OCI-LY7 (cell line): ENCODE measurements around the gene BDKRB2. TPM values are rescaled to one million over a fixed set of nuclear protein-coding genes. Genes with fewer than 3 reads are reported as not detected.

ENCODE experiments used
- BruUV-seq: library from RNA; stranded (reverse); fragments of 400-500 nt; replicated peaks from 2 replicates; lab custom pipeline; 2021; lab: Mats Ljungman, UMichigan
- CTCF ChIA-PET: fragments of 300-600 bp; sonication (Branson Sonifier 250); formaldehyde crosslinking; loops from one replicate; lab custom pipeline; 2022; ENCODE audit warnings: antibody characterized with exemption; ENCODE audit not compliant: unreplicated experiment; lab: Charles Lee
- POLR2A ChIA-PET: fragments of 300-600 bp; sonication (Branson Sonifier 250); formaldehyde crosslinking; loops from one replicate; lab custom pipeline; 2022; ENCODE audit warnings: antibody characterized with exemption; lab: Charles Lee
- DNase-seq: peaks from one replicate; pipeline ENCODE4 v3.0.0-alpha.2; 2015; ENCODE audit warnings: low spot score
- H2AFZ ChIP-seq: fragments of 200-600 bp; sonication (generic), shearing (Covaris generic); 2 replicates; pipeline ENCODE4 v1.6.1; 2014; ENCODE audit warnings: mild to moderate bottlenecking, antibody characterized with exemption, low read length, moderate library complexity
- H3K27ac ChIP-seq: fragments of 200-600 bp; sonication (generic); 2 replicates; pipeline ENCODE4 v1.5.1; 2014; ENCODE audit warnings: mixed run types, low read depth, mild to moderate bottlenecking, moderate library complexity, low read length, inconsistent platforms; ENCODE audit not compliant: poor library complexity, severe bottlenecking
- H3K36me3 ChIP-seq: fragments of 200-600 bp; sonication (generic); 2 replicates; pipeline ENCODE4 v1.6.1; 2014; ENCODE audit warnings: mild to moderate bottlenecking, antibody characterized with exemption, low read length, moderate library complexity, mixed read lengths; ENCODE audit not compliant: insufficient read depth
- H3K4me1 ChIP-seq: fragments of 200-600 bp; sonication (generic); 2 replicates; pipeline ENCODE4 v1.5.1; 2014; ENCODE audit warnings: mild to moderate bottlenecking, low read length; ENCODE audit not compliant: insufficient read depth, poor library complexity, severe bottlenecking
- H3K4me2 ChIP-seq: fragments of 200-600 bp; sonication (generic); 2 replicates; pipeline ENCODE4 v1.6.1; 2014; ENCODE audit warnings: mild to moderate bottlenecking, low read length
- H3K4me3 ChIP-seq: fragments of 200-600 bp; sonication (generic); 2 replicates; pipeline ENCODE4 v1.5.1; 2014; ENCODE audit warnings: mild to moderate bottlenecking, low read depth, low read length; ENCODE audit not compliant: poor library complexity, severe bottlenecking
- H3K79me2 ChIP-seq: fragments of 200-600 bp; sonication (generic); 2 replicates; pipeline ENCODE4 v1.6.1; 2016; ENCODE audit warnings: low read depth, mild to moderate bottlenecking, low read length, moderate library complexity, mixed read lengths; ENCODE audit not compliant: insufficient read depth
- H3K9me2 ChIP-seq: fragments of 200-600 bp; sonication (generic); 2 replicates; pipeline ENCODE4 v1.6.1; 2016; ENCODE audit warnings: mild to moderate bottlenecking, low read length, mixed read lengths; ENCODE audit not compliant: insufficient read depth
- H3K9me3 ChIP-seq: fragments of 200-600 bp; sonication (generic); 2 replicates; pipeline ENCODE4 v1.6.1; 2014; ENCODE audit warnings: mild to moderate bottlenecking, mixed run types, low read length, mixed read lengths
- H4K20me1 ChIP-seq: fragments of 200-600 bp; sonication (generic); 2 replicates; pipeline ENCODE4 v1.6.1; 2014; ENCODE audit warnings: mild to moderate bottlenecking, antibody characterized with exemption, low read length, moderate library complexity, mixed read lengths; ENCODE audit not compliant: insufficient read depth
- EZH2phosphoT487 ChIP-seq: fragments of 200-600 bp; sonication (generic); IDR thresholded peaks from 2 replicates; pipeline ENCODE4 v1.6.1; 2018; ENCODE audit warnings: low read depth, borderline replicate concordance, mild to moderate bottlenecking, mixed run types, antibody characterized with exemption, low read length, moderate library complexity, mixed read lengths
- intact Hi-C: fragments of 100-400 bp; cut with micrococcal nuclease; formaldehyde crosslinking; loops from one replicate; pipeline ENCODE4 v1.10.0; 2022; ENCODE audit not compliant: unreplicated experiment
- total RNA-seq, 2 experiments: library from RNA; depleted of rRNA in 1 of 2; stranded (reverse); fragments of >200 nt in 1 of 2; shearing (Covaris generic) in 1 of 2; gene quantifications; 2 replicates each; pipeline ENCODE4 v1.2.3, GENCODE V29; 2014 to 2022
- TF ChIP-seq, protein P1 (sequence below): fragments of 200-600 bp; sonication (generic); conservative IDR thresholded peaks from 2 replicates; pipeline ENCODE4 v1.5.1; 2014; ENCODE audit warnings: mild to moderate bottlenecking, antibody characterized with exemption, low read length, moderate library complexity, mixed read lengths

BDKRB2 gene
- total RNA-seq, 2 experiments from 2014 or later, result 0.17 TPM; not detected in 1

DNA sequence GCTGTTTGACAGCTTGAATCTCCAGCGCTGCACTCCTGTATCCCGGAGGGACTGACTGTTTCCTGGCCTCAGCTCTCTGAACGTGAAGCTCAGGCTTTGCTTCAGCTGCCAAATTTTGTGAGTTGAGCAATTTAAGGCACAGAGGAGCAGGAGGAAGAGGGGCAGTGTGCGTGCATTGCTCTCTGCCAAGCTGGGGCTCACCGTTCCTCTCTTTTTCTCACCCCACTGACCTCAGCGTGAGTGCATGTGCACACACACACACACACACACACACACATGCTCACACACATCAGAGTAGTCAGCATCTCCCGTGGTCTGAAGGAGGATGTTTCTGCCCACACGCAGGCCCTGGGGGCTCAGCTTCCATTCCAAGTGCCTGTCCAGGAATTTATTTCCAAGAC is 27.8 kb upstream of the BDKRB2 start:
- intact Hi-C loops, result no loop called here
- no peak overlapping the region for H3K4me2 ChIP-seq
- no peak for DNase-seq
- no peaks in the 10 kb centered on the region for H3K9me3 ChIP-seq
- POLR2A ChIA-PET, result no interaction called here
- H2AFZ ChIP-seq, result no peak overlapping the region
- H3K4me3 ChIP-seq, result no peak overlapping the region
- no TSS peak for BruUV-seq
- H3K79me2 ChIP-seq, result no peaks in the 10 kb centered on the region
- TF ChIP-seq, protein P1, sequence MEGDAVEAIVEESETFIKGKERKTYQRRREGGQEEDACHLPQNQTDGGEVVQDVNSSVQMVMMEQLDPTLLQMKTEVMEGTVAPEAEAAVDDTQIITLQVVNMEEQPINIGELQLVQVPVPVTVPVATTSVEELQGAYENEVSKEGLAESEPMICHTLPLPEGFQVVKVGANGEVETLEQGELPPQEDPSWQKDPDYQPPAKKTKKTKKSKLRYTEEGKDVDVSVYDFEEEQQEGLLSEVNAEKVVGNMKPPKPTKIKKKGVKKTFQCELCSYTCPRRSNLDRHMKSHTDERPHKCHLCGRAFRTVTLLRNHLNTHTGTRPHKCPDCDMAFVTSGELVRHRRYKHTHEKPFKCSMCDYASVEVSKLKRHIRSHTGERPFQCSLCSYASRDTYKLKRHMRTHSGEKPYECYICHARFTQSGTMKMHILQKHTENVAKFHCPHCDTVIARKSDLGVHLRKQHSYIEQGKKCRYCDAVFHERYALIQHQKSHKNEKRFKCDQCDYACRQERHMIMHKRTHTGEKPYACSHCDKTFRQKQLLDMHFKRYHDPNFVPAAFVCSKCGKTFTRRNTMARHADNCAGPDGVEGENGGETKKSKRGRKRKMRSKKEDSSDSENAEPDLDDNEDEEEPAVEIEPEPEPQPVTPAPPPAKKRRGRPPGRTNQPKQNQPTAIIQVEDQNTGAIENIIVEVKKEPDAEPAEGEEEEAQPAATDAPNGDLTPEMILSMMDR, result no peak
- no peak overlapping the region for H3K27ac ChIP-seq
- no peaks in the 10 kb centered on the region for H3K9me2 ChIP-seq
- CTCF ChIA-PET, result no interaction called here
- no peaks in the 10 kb centered on the region for H4K20me1 ChIP-seq
- no peaks in the 10 kb centered on the region for H3K36me3 ChIP-seq
- no peaks in the 10 kb centered on the region for H3K4me1 ChIP-seq

DNA sequence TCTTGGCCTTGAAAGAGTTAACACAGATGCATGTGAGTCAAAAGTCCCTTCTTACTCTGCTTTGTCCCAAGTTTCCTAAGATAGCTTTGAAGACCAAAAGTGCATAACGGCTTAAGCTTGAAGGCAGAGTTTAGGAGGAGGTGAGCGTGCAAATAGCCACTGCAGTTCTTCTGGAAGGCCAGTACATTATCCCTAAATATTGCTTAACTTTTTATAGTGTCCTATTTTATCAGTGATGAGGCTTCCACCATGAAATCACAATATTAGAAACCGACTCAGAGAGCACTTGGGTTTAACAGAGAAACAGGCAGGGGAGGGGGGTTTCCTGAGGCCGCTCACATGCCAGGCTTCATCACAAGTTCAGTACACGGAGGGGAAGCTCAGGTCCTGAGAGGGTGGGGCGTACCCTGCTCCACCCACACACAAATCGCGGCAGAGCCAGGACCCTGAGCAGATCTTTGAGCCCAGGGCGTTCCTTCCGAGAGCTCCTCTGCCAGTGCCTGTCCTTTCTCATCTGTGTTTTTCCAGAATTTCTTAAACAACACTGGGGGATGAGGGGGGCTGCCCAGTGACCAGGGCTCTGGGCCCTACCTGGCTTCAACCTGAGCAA is 26.8 kb upstream of the BDKRB2 start:
- Histone ChIP-seq H3K4me1 (no peaks in the 10 kb centered on the region), H4K20me1 (no peaks in the 10 kb centered on the region), H3K36me3 (no peaks in the 10 kb centered on the region), H3K4me3 (no peak overlapping the region), H2AFZ (no peak overlapping the region), H3K9me3 (no peaks in the 10 kb centered on the region), H3K9me2 (no peaks in the 10 kb centered on the region), H3K4me2 (no peak overlapping the region), H3K79me2 (no peaks in the 10 kb centered on the region), H3K27ac (no peak overlapping the region)
- intact Hi-C loops, result no loop called here
- no peak for DNase-seq
- CTCF ChIA-PET, result no interaction called here
- TF ChIP-seq, protein P1, result no peak
- no peak for TF ChIP-seq EZH2phosphoT487
- no TSS peak for BruUV-seq
- POLR2A ChIA-PET, result no interaction called here

DNA sequence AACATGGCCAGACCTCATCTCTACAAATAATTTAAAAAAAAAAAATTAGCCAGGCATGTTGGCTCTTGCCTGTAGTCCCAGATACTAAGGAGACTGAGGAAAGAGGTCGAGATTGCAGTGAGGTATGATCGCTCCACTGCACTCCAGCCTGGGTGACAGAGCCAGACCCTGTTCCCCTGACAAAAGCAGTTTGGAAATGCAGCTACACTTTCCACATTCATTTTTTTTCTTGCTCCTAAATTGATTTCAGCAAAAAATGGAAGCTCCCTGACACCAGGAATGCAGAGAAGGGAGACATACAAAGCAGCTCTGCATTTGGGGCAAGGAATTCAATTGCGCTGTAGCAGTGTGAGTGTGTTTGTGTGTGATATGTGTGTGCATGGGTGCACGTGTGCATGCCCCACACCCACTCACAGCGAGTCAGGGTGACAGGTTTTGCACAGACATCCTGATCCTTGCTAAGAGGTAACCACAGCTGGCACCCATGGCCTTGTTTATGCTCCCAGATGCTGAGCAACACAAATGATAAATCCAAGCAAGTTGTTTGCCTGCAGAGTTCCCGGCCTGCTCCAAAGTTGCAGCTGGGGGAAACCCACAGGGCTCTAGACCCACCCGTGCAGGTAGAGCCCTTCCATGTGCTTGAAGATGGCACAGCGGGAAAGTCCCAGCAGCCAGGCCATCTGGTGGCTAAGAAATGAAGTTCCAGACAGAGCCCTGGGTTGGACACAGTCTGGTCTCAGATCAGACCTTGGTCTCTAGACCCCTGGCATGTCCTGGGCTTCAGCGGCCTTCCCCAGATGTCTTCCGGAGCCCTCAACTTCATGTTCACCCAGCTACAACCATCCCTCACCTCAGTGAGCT is 25.9 kb upstream of the BDKRB2 start:
- DNase-seq, result no peak
- Histone ChIP-seq H3K79me2 (no peaks in the 10 kb centered on the region), H3K4me3 (no peak overlapping the region), H2AFZ (no peak overlapping the region), H3K27ac (no peak overlapping the region), H3K36me3 (no peaks in the 10 kb centered on the region), H4K20me1 (no peaks in the 10 kb centered on the region), H3K9me2 (no peaks in the 10 kb centered on the region), H3K9me3 (no peaks in the 10 kb centered on the region), H3K4me2 (no peak overlapping the region), H3K4me1 (no peaks in the 10 kb centered on the region)
- TF ChIP-seq, protein P1, result no peak
- no peak for TF ChIP-seq EZH2phosphoT487
- intact Hi-C loops, result no loop called here
- ChIA-PET CTCF (no interaction called here), POLR2A (interaction anchor here (0.6 kb wide), 1 partner anchor 763 kb away, joined by 8 read pairs; no protein-coding TSS in a partner anchor)
- BruUV-seq, result no TSS peak
